Measurements from ENCODE around the gene SFSWAP. TPM values are rescaled to one million over a fixed set of nuclear protein-coding genes. Genes with fewer than 3 reads are reported as not detected.
A peak's percentile ranks its signal among the peaks of the same experiment; 100 is the strongest.

The SFSWAP gene
- total and polyA plus RNA-seq, 2 of the 8 experiments (the other 6 are each of a cell fraction or from before 2014, with no cell fraction given): 36.5 to 49.5 TPM

- no peak overlapping the region for H2AFZ ChIP-seq (ENCODE audit: low read length)
- TF ChIP-seq RBBP5 (IDR thresholded peaks at IDR 0.05; ENCODE audit: borderline replicate concordance, low read depth, low read length): no peak
- TF ChIP-seq KDM1A (IDR thresholded peaks at IDR 0.05; ENCODE audit: borderline replicate concordance, low read length): peak; percentile 76
- no peak for TF ChIP-seq HDAC6 (IDR thresholded peaks at IDR 0.05; ENCODE audit: low read depth, low read length)
- no peak for TF ChIP-seq TBP (IDR thresholded peaks at IDR 0.05; ENCODE audit: low read depth, low read length)
- TF ChIP-seq RFX5 (IDR thresholded peaks at IDR 0.05; ENCODE audit: borderline replicate concordance, low read depth, low read length): no peak
- H2BK12ac ChIP-seq (ENCODE audit: low read depth, low read length): peak overlapping the region; percentile 30; the same call in 1 of the 2 replicates
- 82% methylated on average over 23 of the region's 23 CpGs; no CpG with 5 or more reads in 1 of the 2 experiments for WGBS, 2 experiments (ENCODE audit: extremely low coverage in 1 of 2, insufficient coverage in 1 of 2, insufficient read length in 1 of 2, insufficient replicate concordance in 2 of 2, low coverage in 1 of 2, low lambda C conversion rate in 2 of 2, missing lambda C conversion rate in 1 of 2)
- DNase-seq (ENCODE audit: low read depth in 1 of 2, low spot score in 2 of 2) (no peak), FAIRE-seq (no peak)
- H3K79me2 ChIP-seq (ENCODE audit: control insufficient read depth in 1 of 2, insufficient read depth in 2 of 2, low read length in 2 of 2): peaks cover 0 to 30% of the 10 kb centered on the region in 2 experiments; a peak in 2 of 4 replicates
- H4K8ac ChIP-seq (ENCODE audit: extremely low read depth, insufficient read depth, low read length): no peak overlapping the region
- peaks cover 0 to 23% (median 15%) of the 10 kb centered on the region in 4 experiments; a peak in 6 of 7 replicates for H3K4me1 ChIP-seq (replicated peaks in 1 of 4; ENCODE audit: control insufficient read depth in 3 of 4, insufficient read depth in 4 of 4, low read length in 3 of 4)
- H2BK5ac ChIP-seq (ENCODE audit: low read depth, low read length): no peak overlapping the region
- H3K56ac ChIP-seq (replicated peaks; ENCODE audit: insufficient read length, low read depth, low read length): no peak overlapping the region
- H3K79me1 ChIP-seq (ENCODE audit: low read depth, low read length): peaks cover 4% of the 10 kb centered on the region; the same call in 1 of the 2 replicates
- no peak overlapping the region for H4K91ac ChIP-seq (replicated peaks; ENCODE audit: insufficient read length, low read length)
- no peak overlapping the region; the same call in 1 of the 2 replicates for H2AK5ac ChIP-seq (ENCODE audit: low read depth, low read length)
- H3K4ac ChIP-seq (replicated peaks; ENCODE audit: insufficient read length, low read depth, low read length): no peak overlapping the region
- H3K14ac ChIP-seq (ENCODE audit: insufficient read length): no peak overlapping the region
- no peak overlapping the region for H3K9ac ChIP-seq (replicated peaks in 1 of 4; ENCODE audit: extremely low read depth in 1 of 4, low read depth in 3 of 4, low read length in 3 of 4)
- H3K23ac ChIP-seq (ENCODE audit: insufficient read length): no peak overlapping the region
- peaks cover 2 to 17% (median 11%) of the 10 kb centered on the region in 4 experiments; a peak in 6 of 7 replicates for H3K27me3 ChIP-seq (replicated peaks in 1 of 4; ENCODE audit: control insufficient read depth in 3 of 4, extremely low read depth in 1 of 4, insufficient read depth in 3 of 4, low read length in 3 of 4)
- no peak overlapping the region for H4K5ac ChIP-seq (ENCODE audit: insufficient read length, low read depth, low read length)
- H3K18ac ChIP-seq (ENCODE audit: extremely low read depth, low read length): no peak overlapping the region
- H2BK20ac ChIP-seq (ENCODE audit: low read length): no peak overlapping the region
- ChIA-PET CTCF (ENCODE audit: partially characterized antibody) (interaction anchor here (0.7 to 1.5 kb wide), 7 partner anchors 9 to 180 kb away, joined by 3 to 5 read pairs (median 4); no protein-coding TSS in a partner anchor), POLR2A (ENCODE audit: partially characterized antibody) (interaction anchor here (0.6 to 1.5 kb wide), 2 partner anchors 21 to 123 kb away, joined by 3 read pairs; no protein-coding TSS in a partner anchor)
- no peak overlapping the region for H3K4me3 ChIP-seq (ENCODE audit: extremely low read depth in 1 of 4, insufficient read depth in 2 of 4, low read depth in 3 of 4, low read length in 4 of 4)
- no peaks in the 10 kb centered on the region for H3K9me3 ChIP-seq (ENCODE audit: insufficient read depth in 2 of 2, low read depth in 1 of 2, low read length in 1 of 2)
- 0 out of 2 replicates have a peak overlapping the region, but pooled peaks have one; percentile 19 for H2BK15ac ChIP-seq (ENCODE audit: low read length)
- no peak overlapping the region for H3K27ac ChIP-seq (ENCODE audit: low read depth, low read length)
- no peak overlapping the region for H2BK120ac ChIP-seq (replicated peaks; ENCODE audit: low read depth, low read length)
- H3K36me3 ChIP-seq (ENCODE audit: control insufficient read depth in 2 of 4, insufficient read depth in 4 of 4, low read length in 3 of 4): no peaks in the 10 kb centered on the region; a peak in 1 of 8 replicates
- H3K23me2 ChIP-seq (ENCODE audit: low read depth, low read length): peaks cover 16% of the 10 kb centered on the region; the same call in 1 of the 2 replicates
- no peak overlapping the region for H3K4me2 ChIP-seq (ENCODE audit: insufficient read depth in 1 of 2, low read depth in 2 of 2, low read length in 2 of 2)
- peaks cover 7 to 31% of the 10 kb centered on the region in 2 experiments for H4K20me1 ChIP-seq (replicated peaks in 1 of 2; ENCODE audit: control insufficient read depth in 1 of 2, insufficient read depth in 2 of 2, low read length in 2 of 2)
These were observed 122.5 kb downstream of the SFSWAP start for GRCh38 chr12:131833288-131833895.
